Myocyte (in vitro differentiated cells): Measurements from ENCODE around the gene EIF2A. TPM values are rescaled to one million over a fixed set of nuclear protein-coding genes. Genes with fewer than 3 reads are reported as not detected.

Experiments
- DNase-seq: peaks from one replicate; pipeline ENCODE4 v3.0.0-alpha.2; 2012; ENCODE audit warnings: low read depth
- total RNA-seq: library from RNA; depleted of rRNA; stranded (reverse); fragments of >200 nt; gene quantifications from 2 replicates; pipeline ENCODE4 v1.2.3, GENCODE V29; 2014

The EIF2A gene
- total RNA-seq, 1 donor from 2014 or later: 179 TPM

- no peak for DNase-seq
Measured at GRCh38 chr3:150631515-150632221, 85.1 kb downstream of the EIF2A start.

- DNase-seq: no peak
Measured at GRCh38 chr3:150635076-150635475, 88.5 kb downstream of the EIF2A start.

GRCh38 chr3:150635526-150635925 is 88.9 kb downstream of the EIF2A start:
- DNase-seq: peak; percentile 5

Other genes with a start within 250 kb of the EIF2A start
- 12.7 and 15.1 TPM in 2 replicates for gene TSC22D2, start 138.5 kb upstream of the EIF2A start, total RNA-seq
- gene SERP1, start 291 bp upstream of the EIF2A start, total RNA-seq: 68.2 and 80.6 TPM in 2 replicates
- gene SELENOT, start 56.5 kb downstream of the EIF2A start, total RNA-seq: 110 and 163 TPM in 2 replicates
- not detected in 2 replicates for gene ERICH6, start 157.1 kb downstream of the EIF2A start, total RNA-seq
- 25.4 and 46.4 TPM in 2 replicates for gene SIAH2, start 216.4 kb downstream of the EIF2A start, total RNA-seq